K562 (cell line): ENCODE results near the gene TEX51.

Experiments used
- FOXJ2 ChIP-seq: fragments of 200-800 bp; sonication (Bioruptor generic); IDR thresholded peaks from 2 replicates; pipeline ENCODE4 v1.6.1; 2016; ENCODE audit warnings: missing genetic modification characterization, missing compliant biosample characterization
- GABPB2 ChIP-seq: fragments of 250-450 bp; sonication (Bioruptor Pico); conservative IDR thresholded peaks from 2 replicates; pipeline ENCODE4 v1.5.1; 2021; ENCODE audit warnings: mild to moderate bottlenecking
- HDAC6 ChIP-seq: IDR thresholded peaks from 2 replicates; pipeline ENCODE4 v1.6.1; 2012; ENCODE audit warnings: low read depth, mild to moderate bottlenecking, control low read depth, inconsistent platforms, low read length, moderate library complexity
- HOXB6 ChIP-seq: fragments of 250-450 bp; sonication (Bioruptor Pico); IDR thresholded peaks from 2 replicates; pipeline ENCODE4 v1.5.1; 2022; ENCODE audit warnings: mild to moderate bottlenecking, borderline replicate concordance
- RFX1 ChIP-seq: fragments of 450-650 bp; IDR thresholded peaks from 2 replicates; pipeline ENCODE4 v1.6.1; 2016; ENCODE audit warnings: mild to moderate bottlenecking, moderate library complexity
- RFX5 ChIP-seq: IDR thresholded peaks from 2 replicates; pipeline ENCODE4 v1.6.1; 2011; ENCODE audit warnings: low read depth, mild to moderate bottlenecking, improper control_type of control experiment, low read length
- SETDB1 ChIP-seq: IDR thresholded peaks from one replicate; pipeline ENCODE4 v1.6.1; 2012; ENCODE audit warnings: low read length, control low read depth, inconsistent platforms
- ZFPM2 ChIP-seq: fragments of 250-450 bp; sonication (Bioruptor Pico); IDR thresholded peaks from 2 replicates; pipeline ENCODE4 v1.5.1; 2022; ENCODE audit warnings: mild to moderate bottlenecking
- TF ChIP-seq, protein P1 (sequence below): sonication (generic); formaldehyde crosslinking; IDR thresholded peaks from 2 replicates; pipeline ENCODE4 v1.9.0; 2022; ENCODE audit warnings: mild to moderate bottlenecking, missing genetic modification reagents
- TF ChIP-seq, protein P2 (sequence below), 2 experiments: fragments of 450-650 bp; formaldehyde crosslinking in 1 of 2; IDR thresholded peaks; 2 replicates each; pipeline versions ENCODE4 v1.4.0 to v1.6.1; 2014 to 2020; ENCODE audit warnings: mild to moderate bottlenecking in 2 of 2, borderline replicate concordance in 1 of 2, low read depth in 1 of 2

DNA sequence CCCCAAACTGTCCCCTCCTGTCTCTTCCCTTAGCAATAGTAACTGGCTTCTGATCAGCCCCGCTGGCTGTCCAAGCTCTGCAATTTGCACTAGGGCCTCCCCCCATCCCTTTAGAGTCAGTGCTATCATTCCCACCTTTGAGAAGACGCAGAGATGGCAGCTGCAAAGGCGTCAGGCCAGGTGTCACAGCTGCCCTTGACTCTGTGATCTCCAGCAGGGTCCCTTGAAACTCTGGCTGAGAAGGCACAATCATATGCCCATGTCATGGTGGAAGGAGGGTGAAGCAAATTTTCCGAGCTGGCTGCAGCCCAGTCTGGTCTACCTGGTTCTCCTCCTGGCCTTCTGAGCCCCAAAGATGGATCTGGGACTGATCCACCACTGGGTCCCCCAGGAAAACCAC, 49.2 kb upstream of the TEX51 start:
- TF ChIP-seq, protein P1, sequence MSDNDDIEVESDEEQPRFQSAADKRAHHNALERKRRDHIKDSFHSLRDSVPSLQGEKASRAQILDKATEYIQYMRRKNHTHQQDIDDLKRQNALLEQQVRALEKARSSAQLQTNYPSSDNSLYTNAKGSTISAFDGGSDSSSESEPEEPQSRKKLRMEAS, result no peak
- TF ChIP-seq HDAC6 (no peak), RFX1 (no peak), HOXB6 (CRISPR knock-in tag) (no peak), ZFPM2 (CRISPR knock-in tag) (no peak), SETDB1 (no peak), RFX5 (no peak), FOXJ2 (tag) (no peak), GABPB2 (CRISPR knock-in tag) (no peak)
- TF ChIP-seq, protein P2, sequence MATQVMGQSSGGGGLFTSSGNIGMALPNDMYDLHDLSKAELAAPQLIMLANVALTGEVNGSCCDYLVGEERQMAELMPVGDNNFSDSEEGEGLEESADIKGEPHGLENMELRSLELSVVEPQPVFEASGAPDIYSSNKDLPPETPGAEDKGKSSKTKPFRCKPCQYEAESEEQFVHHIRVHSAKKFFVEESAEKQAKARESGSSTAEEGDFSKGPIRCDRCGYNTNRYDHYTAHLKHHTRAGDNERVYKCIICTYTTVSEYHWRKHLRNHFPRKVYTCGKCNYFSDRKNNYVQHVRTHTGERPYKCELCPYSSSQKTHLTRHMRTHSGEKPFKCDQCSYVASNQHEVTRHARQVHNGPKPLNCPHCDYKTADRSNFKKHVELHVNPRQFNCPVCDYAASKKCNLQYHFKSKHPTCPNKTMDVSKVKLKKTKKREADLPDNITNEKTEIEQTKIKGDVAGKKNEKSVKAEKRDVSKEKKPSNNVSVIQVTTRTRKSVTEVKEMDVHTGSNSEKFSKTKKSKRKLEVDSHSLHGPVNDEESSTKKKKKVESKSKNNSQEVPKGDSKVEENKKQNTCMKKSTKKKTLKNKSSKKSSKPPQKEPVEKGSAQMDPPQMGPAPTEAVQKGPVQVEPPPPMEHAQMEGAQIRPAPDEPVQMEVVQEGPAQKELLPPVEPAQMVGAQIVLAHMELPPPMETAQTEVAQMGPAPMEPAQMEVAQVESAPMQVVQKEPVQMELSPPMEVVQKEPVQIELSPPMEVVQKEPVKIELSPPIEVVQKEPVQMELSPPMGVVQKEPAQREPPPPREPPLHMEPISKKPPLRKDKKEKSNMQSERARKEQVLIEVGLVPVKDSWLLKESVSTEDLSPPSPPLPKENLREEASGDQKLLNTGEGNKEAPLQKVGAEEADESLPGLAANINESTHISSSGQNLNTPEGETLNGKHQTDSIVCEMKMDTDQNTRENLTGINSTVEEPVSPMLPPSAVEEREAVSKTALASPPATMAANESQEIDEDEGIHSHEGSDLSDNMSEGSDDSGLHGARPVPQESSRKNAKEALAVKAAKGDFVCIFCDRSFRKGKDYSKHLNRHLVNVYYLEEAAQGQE (IDR thresholded peaks at IDR 0.05; ENCODE audit: borderline replicate concordance), result no peak
- TF ChIP-seq, protein P2 (CRISPR knock-in tag; IDR thresholded peaks at IDR 0.05; ENCODE audit: low read depth), result no peak
